ENCODE results near the gene PMPCB. TPM values are rescaled to one million over a fixed set of nuclear protein-coding genes. Genes with fewer than 3 reads are reported as not detected.
A peak's percentile ranks its signal among the peaks of the same experiment; 100 is the strongest.
"Not testable (repeated sequence)": the region's sequence is repeated elsewhere in the genome, so short reads cannot be mapped to it uniquely, and the experiment has no call there.

PMPCB gene, protein sequence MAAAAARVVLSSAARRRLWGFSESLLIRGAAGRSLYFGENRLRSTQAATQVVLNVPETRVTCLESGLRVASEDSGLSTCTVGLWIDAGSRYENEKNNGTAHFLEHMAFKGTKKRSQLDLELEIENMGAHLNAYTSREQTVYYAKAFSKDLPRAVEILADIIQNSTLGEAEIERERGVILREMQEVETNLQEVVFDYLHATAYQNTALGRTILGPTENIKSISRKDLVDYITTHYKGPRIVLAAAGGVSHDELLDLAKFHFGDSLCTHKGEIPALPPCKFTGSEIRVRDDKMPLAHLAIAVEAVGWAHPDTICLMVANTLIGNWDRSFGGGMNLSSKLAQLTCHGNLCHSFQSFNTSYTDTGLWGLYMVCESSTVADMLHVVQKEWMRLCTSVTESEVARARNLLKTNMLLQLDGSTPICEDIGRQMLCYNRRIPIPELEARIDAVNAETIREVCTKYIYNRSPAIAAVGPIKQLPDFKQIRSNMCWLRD
- total RNA-seq: 10 to 100 TPM; 55.2 to 94.1 (median 68.3) TPM
- 10 to 100 TPM; 93.9 to 95.7 TPM for polyA plus RNA-seq
- total RNA-seq: 129 reads per million, percentile 88 among the genes with 10 or more reads in this experiment

GRCh38 chr7:103296901-103297836 is at the start of gene PMPCB:
PMPCB (plus strand) TSS chr7:103297435; CDS start chr7:103297460, 25 bp downstream.
- ATAC-seq (peak; percentile 100), DNase-seq (peak; percentile 87 to 95 (median 94))
- H3K4me3 ChIP-seq (ENCODE audit: low read length): peak within 1 kb of the TSS; percentile 80
- CTCF ChIA-PET: interaction anchor here (0.9 to 1.0 kb wide), 2 partner anchors 46 to 112 kb away, joined by 3 to 4 read pairs; no protein-coding TSS in a partner anchor
- Mint-ChIP-seq H3K27me3 (peaks cover 0 to 9% (median 0%) of the 10 kb centered on the region in 5 donors), H3K9me3 (peaks cover 0 to 1% (median 0%) of the 10 kb centered on the region in 11 donors), H3K4me3 (peak within 1 kb of the TSS; percentile 83 to 96 (median 90)), H3K4me1 (peaks cover 18 to 50% (median 36%) of the 10 kb centered on the region in 7 donors), H3K36me3 (peaks cover 0 to 13% (median 7%) of the 10 kb centered on the region in 5 donors), H3K27ac (peak within 1 kb of the TSS; percentile 80 to 94 (median 92))
- peak within 1 kb of the TSS; percentile 90 for H3K27ac ChIP-seq (ENCODE audit: low read depth, low read length)
- POLR2A ChIA-PET: interaction anchor here (0.5 to 2.9 kb wide), 5 partner anchors 9 to 51 kb away, joined by 3 to 18 read pairs (median 4); partner anchors contain the start of gene PSMC2
- no peaks in the 10 kb centered on the region for H3K27me3 ChIP-seq (ENCODE audit: control insufficient read depth in 2 of 2, insufficient read depth in 2 of 2, low read length in 2 of 2)
- H3K36me3 ChIP-seq (ENCODE audit: control insufficient read depth in 2 of 3, insufficient read depth in 3 of 3, low read length in 3 of 3): peaks cover 9 to 33% (median 14%) of the 10 kb centered on the region in 3 experiments
- peaks cover 16 to 19% of the 10 kb centered on the region in 2 donors for H3K4me1 ChIP-seq (ENCODE audit: control insufficient read depth in 2 of 2, insufficient read depth in 2 of 2, low read length in 2 of 2)
- no peaks in the 10 kb centered on the region for H3K9me3 ChIP-seq (ENCODE audit: control insufficient read depth in 2 of 3, low read length in 3 of 3)
- intact Hi-C loops (cut with micrococcal nuclease): loop anchor here (1.0 to 10.0 kb wide), 13 partner anchors 17 to 1716 kb away; partner anchors contain the start of genes DNAJC2 (in 2 of the 2), ORC5 (in 2 of the 2), ARMC10 (in 1 of the 2) and FAM185A (in 1 of the 2)

- H3K27me3 Mint-ChIP-seq; CTCF ChIA-PET; H3K27ac Mint-ChIP-seq; H3K9me3 Mint-ChIP-seq; H3K27ac ChIP-seq (ENCODE audit: low read depth, low read length); H3K4me3 Mint-ChIP-seq; intact Hi-C loops (cut with micrococcal nuclease); H3K27me3 ChIP-seq (ENCODE audit: control insufficient read depth in 2 of 2, insufficient read depth in 2 of 2, low read length in 2 of 2); H3K36me3 ChIP-seq (ENCODE audit: control insufficient read depth in 2 of 3, insufficient read depth in 3 of 3, low read length in 3 of 3); H3K36me3 Mint-ChIP-seq; H3K4me1 ChIP-seq (ENCODE audit: control insufficient read depth in 2 of 2, insufficient read depth in 2 of 2, low read length in 2 of 2); POLR2A ChIA-PET; DNase-seq; H3K9me3 ChIP-seq (ENCODE audit: control insufficient read depth in 2 of 3, low read length in 3 of 3); H3K4me3 ChIP-seq (ENCODE audit: low read length); ATAC-seq; H3K4me1 Mint-ChIP-seq: not testable (repeated sequence)
Observed at GRCh38 chr7:103253699-103254506, 43.3 kb upstream of the PMPCB start.

DNA sequence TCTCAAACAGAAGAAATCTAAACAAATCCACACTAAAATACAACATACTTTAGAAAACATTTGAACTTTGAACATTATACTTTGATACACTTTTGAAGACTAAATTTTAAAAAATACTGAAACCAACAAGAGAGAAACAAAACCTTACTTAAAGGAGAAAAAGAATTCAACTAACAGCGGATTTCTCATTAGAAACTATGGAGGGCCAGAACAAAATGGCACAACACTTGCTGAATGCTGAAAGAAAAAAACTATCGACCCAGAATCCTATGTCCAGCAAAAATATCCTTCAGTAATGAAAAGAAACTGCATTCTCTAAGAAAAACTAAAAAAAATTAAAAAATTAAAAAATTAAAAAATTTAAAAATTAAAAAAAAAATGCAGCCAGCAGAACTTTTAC is 33.2 kb upstream of the PMPCB start:
- H3K4me1 Mint-ChIP-seq; intact Hi-C loops (cut with micrococcal nuclease); H3K27ac Mint-ChIP-seq; H3K27me3 Mint-ChIP-seq; H3K4me3 Mint-ChIP-seq; H3K36me3 ChIP-seq (ENCODE audit: control insufficient read depth in 2 of 3, insufficient read depth in 3 of 3, low read length in 3 of 3); H3K27me3 ChIP-seq (ENCODE audit: control insufficient read depth in 2 of 2, insufficient read depth in 2 of 2, low read length in 2 of 2); H3K9me3 Mint-ChIP-seq; H3K4me3 ChIP-seq (ENCODE audit: low read length); ATAC-seq; H3K36me3 Mint-ChIP-seq; H3K9me3 ChIP-seq (ENCODE audit: control insufficient read depth in 2 of 3, low read length in 3 of 3); DNase-seq; POLR2A ChIA-PET; H3K27ac ChIP-seq (ENCODE audit: low read depth, low read length); CTCF ChIA-PET; H3K4me1 ChIP-seq (ENCODE audit: control insufficient read depth in 2 of 2, insufficient read depth in 2 of 2, low read length in 2 of 2): not testable (repeated sequence)

DNA sequence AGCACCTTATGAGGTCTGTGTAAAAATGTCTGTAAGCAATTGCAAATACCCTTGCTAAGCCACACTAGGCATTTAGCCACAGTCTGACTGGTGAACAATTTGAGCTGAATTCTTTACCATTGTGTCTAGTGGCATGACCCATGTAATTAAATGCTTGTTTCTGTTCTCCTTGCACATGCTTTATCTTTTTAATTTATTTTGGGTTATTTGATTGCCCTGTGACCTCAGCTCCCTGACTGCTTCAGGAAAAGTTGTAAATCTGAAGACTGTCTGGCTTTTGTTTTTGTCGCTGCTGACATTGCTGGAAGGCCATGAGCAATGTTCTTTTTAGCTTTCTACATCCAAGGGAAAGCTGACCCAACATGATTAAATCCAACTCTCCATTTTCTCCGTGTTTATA is 31.0 kb upstream of the PMPCB start:
- H3K27ac Mint-ChIP-seq; DNase-seq; H3K4me1 Mint-ChIP-seq; H3K4me1 ChIP-seq (ENCODE audit: control insufficient read depth in 2 of 2, insufficient read depth in 2 of 2, low read length in 2 of 2); CTCF ChIA-PET; POLR2A ChIA-PET; H3K27me3 ChIP-seq (ENCODE audit: control insufficient read depth in 2 of 2, insufficient read depth in 2 of 2, low read length in 2 of 2); H3K27ac ChIP-seq (ENCODE audit: low read depth, low read length); H3K9me3 Mint-ChIP-seq; intact Hi-C loops (cut with micrococcal nuclease); H3K4me3 Mint-ChIP-seq; H3K9me3 ChIP-seq (ENCODE audit: control insufficient read depth in 2 of 3, low read length in 3 of 3); H3K27me3 Mint-ChIP-seq; H3K4me3 ChIP-seq (ENCODE audit: low read length); H3K36me3 Mint-ChIP-seq; ATAC-seq; H3K36me3 ChIP-seq (ENCODE audit: control insufficient read depth in 2 of 3, insufficient read depth in 3 of 3, low read length in 3 of 3): not testable (repeated sequence)

DNA sequence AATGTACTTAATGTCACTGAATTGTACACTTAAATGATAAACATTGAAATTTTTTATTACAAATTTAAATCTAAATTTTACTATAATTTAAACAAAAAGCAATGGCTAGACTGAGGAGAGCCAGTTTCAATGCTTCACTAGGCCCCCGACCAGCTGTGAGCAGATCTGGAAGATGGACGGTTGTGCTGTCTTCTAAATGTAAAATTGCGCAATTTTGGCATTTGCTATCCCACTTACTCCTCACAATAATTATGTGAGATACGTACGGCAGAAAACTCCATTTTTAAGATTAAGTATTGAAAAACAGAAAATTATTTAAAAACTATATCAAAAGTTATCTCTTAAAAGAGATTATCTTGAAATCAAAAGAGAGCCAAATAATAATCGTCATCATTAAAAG is 23.9 kb upstream of the PMPCB start:
- H3K9me3 Mint-ChIP-seq; H3K4me3 ChIP-seq (ENCODE audit: low read length); DNase-seq; H3K4me3 Mint-ChIP-seq; H3K9me3 ChIP-seq (ENCODE audit: control insufficient read depth in 2 of 3, low read length in 3 of 3); H3K27me3 ChIP-seq (ENCODE audit: control insufficient read depth in 2 of 2, insufficient read depth in 2 of 2, low read length in 2 of 2); ATAC-seq; H3K4me1 Mint-ChIP-seq; H3K27ac Mint-ChIP-seq; H3K27ac ChIP-seq (ENCODE audit: low read depth, low read length); CTCF ChIA-PET; H3K36me3 ChIP-seq (ENCODE audit: control insufficient read depth in 2 of 3, insufficient read depth in 3 of 3, low read length in 3 of 3); H3K4me1 ChIP-seq (ENCODE audit: control insufficient read depth in 2 of 2, insufficient read depth in 2 of 2, low read length in 2 of 2); POLR2A ChIA-PET; H3K27me3 Mint-ChIP-seq; intact Hi-C loops (cut with micrococcal nuclease): not testable (repeated sequence)
- peaks cover 0 to 18% (median 7%) of the 10 kb centered on the region in 5 donors for H3K36me3 Mint-ChIP-seq

DNA sequence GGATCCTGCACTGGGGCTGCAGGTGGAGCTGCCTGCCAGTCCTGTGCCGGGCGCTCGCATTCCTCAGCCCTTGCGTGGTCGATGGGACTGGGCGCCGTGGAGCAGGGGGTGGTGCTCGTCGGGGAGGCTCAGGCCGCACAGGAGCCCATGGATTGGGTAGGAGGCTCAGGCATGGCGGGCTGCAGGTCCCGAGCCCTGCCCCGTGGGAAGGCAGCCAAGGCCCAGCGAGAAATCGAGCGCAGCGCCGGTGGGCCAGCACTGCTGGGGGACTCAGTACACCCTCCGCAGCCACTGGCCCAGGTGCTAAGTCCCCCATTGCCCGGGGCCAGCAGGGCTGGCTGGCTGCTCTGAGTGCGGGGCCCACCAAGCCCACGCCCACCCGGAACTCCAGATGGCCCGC is 22.4 kb upstream of the PMPCB start:
- H3K4me1 ChIP-seq (ENCODE audit: control insufficient read depth in 2 of 2, insufficient read depth in 2 of 2, low read length in 2 of 2); CTCF ChIA-PET; H3K27ac ChIP-seq (ENCODE audit: low read depth, low read length); H3K9me3 Mint-ChIP-seq; H3K4me3 Mint-ChIP-seq; H3K9me3 ChIP-seq (ENCODE audit: control insufficient read depth in 2 of 3, low read length in 3 of 3); H3K27me3 ChIP-seq (ENCODE audit: control insufficient read depth in 2 of 2, insufficient read depth in 2 of 2, low read length in 2 of 2); H3K27ac Mint-ChIP-seq; H3K4me3 ChIP-seq (ENCODE audit: low read length); H3K36me3 ChIP-seq (ENCODE audit: control insufficient read depth in 2 of 3, insufficient read depth in 3 of 3, low read length in 3 of 3); POLR2A ChIA-PET; H3K27me3 Mint-ChIP-seq; ATAC-seq; DNase-seq: not testable (repeated sequence)
- Mint-ChIP-seq H3K4me1 (peaks cover 7 to 14% (median 10%) of the 10 kb centered on the region in 7 donors), H3K36me3 (peaks cover 0 to 14% (median 7%) of the 10 kb centered on the region in 5 donors)
- intact Hi-C loops (cut with micrococcal nuclease): loop anchor here in 1 of 2 donors (5.0 kb wide), 1 partner anchor 932 kb away; the partner anchor contains the start of gene ORC5
